Measurements from ENCODE around the gene TMEM179. TPM values are rescaled to one million over a fixed set of nuclear protein-coding genes. Genes with fewer than 3 reads are reported as not detected.

TMEM179 gene
- total and polyA plus RNA-seq, 2 of the 8 experiments (the other 6 are each of a cell fraction or from before 2014, with no cell fraction given) = 2.9 to 4.0 TPM

- TF ChIP-seq RAD21 (IDR thresholded peaks at IDR 0.05 in 1 of 2, conservative IDR thresholded peaks at IDR 0.05 in 1 of 2; ENCODE audit: low read depth in 2 of 2, low read length in 2 of 2) = no peak
- TF ChIP-seq RNF2 (IDR thresholded peaks at IDR 0.05; ENCODE audit: borderline replicate concordance, low read depth, low read length, missing control alignments, poor library complexity, severe bottlenecking) = no peak
- no peak for TF ChIP-seq SP2 (IDR thresholded peaks at IDR 0.05; ENCODE audit: low read length)
- TF ChIP-seq SAP30 (IDR thresholded peaks at IDR 0.05; ENCODE audit: insufficient read depth, insufficient replicate concordance, low read length) = no peak
Observed at GRCh38 chr14:104600141-104600643, 4.4 kb downstream of the TMEM179 start (continued).

All from H1 (cell line).